GM20431 (cell line): ENCODE data around the gene DMBX1.

Experiments
- in situ Hi-C: fragments of 300-500 bp; cut with MseI, MboI; formaldehyde crosslinking; loops from one replicate; pipeline ENCODE4 v1.15.0; 2020; ENCODE audit warnings: low sequenced_read_pairs; ENCODE audit not compliant: unreplicated experiment

The DMBX1 gene

DNA sequence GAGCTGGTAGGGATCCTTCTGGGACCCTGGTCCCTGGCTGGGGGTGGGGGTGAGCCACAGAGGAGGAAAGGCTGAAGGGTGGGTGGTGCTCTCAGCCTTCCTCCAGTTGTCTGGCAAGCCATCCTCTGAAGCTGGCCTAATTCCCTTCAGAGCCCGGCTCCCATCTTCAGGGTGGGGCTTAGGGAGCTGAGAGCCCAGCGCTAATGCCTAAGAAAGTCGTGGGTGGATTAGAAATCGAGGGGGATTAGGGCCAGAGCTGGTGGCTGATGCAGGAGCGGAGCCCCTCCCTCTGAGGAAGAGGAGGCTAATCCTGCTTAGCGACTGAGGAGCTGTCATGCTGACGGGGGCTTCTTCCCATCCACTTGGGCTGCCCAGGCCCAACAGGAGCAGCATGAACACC lies 30.8 kb upstream of the DMBX1 start:
- in situ Hi-C loops: no loop called here

DNA sequence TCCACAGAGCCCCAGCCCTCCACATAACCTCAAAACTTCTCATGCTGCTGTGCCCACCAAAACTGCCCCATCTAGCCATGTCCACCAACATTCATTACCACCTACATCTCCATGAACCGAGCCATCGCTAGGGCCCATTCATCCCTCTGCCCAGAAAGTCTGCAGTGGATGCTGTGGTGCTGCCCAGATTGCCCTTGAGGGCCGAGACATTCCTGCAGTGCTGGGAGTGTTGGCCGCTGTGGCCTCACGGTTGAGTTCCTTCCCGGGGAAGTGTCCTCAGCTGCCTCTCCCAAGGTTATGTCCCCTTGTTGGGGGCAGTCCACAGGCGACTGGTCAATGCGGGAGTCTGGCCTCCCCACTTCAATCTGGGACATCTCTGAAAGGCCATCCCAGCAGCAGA lies 30.3 kb upstream of the DMBX1 start:
- in situ Hi-C loops: no loop called here

- in situ Hi-C loops: no loop called here
Observed at GRCh38 chr1:46461017-46461808, 28.4 kb upstream of the DMBX1 start.

- in situ Hi-C loops: no loop called here
Observed at GRCh38 chr1:46461809-46462448, 27.7 kb upstream of the DMBX1 start.

GRCh38 chr1:46464013-46464548 lies 25.6 kb upstream of the DMBX1 start:
- in situ Hi-C loops: no loop called here

DNA sequence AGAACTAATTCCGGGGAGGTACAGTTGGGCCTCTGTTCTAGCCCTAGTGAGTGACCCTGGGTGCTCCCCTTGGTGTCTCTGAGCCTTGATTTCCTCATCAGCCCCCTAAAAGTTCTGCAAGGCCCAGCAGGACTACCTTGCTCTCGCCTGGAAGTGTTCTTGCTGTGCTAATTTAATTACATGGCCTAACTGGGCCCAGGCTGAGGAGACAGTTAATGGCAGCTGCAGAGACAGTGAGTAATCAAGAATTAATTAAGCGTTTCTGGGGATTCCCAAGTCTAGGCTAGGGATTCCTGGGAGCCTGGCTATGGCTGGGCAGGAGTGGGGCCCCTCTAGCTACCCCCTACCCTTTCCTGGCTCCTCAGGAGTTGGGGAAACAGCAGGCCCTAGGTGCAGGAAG lies 24.7 kb upstream of the DMBX1 start:
- in situ Hi-C loops: no loop called here

DNA sequence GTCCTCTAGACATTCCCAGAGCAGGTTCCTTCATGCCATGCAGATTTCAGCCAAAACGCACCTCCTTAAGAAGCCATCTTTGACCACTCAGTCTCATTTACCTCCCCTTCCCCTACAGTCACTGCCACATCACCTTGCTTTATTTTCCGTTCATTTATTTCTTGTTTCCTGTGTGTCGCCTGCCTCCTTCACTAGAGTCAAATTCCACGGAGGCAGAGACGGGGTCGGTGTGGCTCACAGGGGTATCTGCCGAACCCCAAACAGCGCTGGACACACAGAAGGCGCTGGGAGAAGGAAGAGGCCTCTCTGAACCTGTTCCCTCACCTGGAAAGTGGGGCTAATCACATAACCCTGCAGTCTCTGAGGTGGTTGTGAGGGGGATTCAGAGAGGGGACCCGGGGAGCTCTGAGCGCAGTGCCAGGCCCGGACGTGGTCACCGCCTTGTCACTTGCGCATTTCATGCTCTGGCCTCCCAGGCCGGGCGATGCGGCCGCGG lies 23.6 kb upstream of the DMBX1 start:
- in situ Hi-C loops: no loop called here

DNA sequence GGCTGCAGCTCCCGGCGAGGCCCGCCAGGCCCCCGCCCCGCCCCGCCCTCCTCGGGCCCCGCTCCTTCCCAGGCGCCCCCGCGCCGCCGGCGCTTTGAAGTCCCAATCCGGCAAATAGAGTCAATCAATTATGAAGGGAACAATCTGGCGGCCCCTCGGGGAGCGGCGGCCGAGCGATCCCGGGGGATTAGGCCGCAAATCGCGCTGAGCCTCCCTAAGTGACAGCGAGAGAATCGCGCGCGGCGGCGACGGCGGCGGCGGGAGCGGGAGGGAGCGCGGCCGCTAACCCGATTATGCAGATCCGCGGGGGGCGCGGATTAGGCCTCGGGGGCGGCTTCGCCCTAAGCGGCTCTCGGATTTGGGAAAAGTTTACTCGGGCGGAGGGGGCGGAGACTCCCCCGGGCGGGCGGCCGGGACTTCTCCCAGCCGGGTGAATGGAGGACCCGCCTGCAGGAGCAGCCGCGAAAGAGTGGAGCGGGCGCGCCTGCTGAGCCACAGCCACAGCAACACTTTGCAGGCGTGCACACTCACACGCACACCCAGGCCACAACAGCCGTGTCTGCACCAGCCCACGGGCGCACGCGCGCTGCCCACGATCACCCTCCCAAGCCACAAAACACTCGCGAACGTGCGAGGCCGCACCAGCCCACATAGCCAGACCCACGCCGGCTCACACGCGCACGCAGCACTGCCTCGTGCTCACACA lies 23.0 kb upstream of the DMBX1 start:
- in situ Hi-C loops: no loop called here

- in situ Hi-C loops: no loop called here
Observed at GRCh38 chr1:46467183-46467504, 22.5 kb upstream of the DMBX1 start.

DNA sequence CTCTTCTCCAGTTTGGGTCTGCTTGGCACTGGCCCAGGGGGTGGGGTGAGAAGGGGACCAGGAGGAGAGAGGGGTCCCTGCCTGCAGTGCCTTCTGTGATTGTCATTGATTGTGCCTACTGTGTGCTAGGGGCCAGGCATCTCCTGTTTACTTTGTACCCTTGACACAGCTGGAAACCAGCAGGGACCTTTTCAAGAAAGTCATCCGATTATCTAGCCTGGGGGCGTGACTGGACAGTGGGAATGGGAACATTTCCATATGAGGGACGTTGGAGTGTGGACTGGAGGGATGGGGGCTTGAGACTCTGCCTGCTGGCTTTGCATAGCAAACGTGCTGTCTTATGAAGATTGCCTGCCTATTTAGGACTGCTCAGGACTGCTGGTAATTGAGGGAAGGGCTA lies 19.8 kb upstream of the DMBX1 start:
- in situ Hi-C loops: no loop called here

- in situ Hi-C loops: no loop called here
Observed at GRCh38 chr1:46471848-46472492, 17.7 kb upstream of the DMBX1 start.

GRCh38 chr1:46472498-46473181 lies 17.0 kb upstream of the DMBX1 start:
- in situ Hi-C loops: no loop called here

DNA sequence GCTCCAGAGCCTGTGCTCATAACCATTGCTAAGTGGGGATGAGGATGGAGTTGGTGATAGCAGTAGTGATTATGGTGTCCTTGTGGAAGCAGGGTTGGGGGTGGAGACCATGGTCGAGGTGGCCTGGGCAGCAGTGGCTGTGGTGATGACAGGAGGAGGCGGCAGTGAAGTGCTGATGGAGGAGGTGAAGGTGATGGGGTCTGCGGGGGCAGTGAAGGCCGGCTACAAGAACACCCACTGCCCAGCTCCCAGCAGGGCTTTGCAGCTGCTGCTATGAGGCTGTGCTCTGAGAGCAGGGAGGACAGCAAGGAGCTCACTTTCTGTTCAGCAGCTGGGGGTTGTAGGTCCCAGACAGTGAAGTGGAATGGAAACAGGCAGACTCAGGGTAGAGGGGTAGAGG lies 15.6 kb upstream of the DMBX1 start:
- in situ Hi-C loops: no loop called here

DNA sequence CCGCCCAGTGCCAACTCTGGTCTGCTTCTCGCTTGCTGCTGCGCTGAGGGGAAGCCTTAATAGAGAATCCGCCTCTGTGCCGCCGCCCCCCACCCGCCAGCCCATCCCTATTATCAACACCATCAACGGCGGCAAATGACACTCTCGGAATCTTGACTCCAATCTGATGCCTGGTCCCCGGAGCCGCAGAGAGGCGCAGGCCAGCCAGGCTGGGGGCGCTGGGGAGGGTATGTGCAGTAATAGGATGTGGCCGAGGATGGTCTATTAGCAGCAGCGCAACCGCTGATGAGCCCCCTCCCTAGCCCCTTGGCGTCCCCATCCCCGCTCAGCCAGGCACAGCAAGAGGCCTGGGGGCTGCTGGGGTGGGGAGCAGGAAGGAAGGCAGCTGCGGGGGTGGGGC lies 15.1 kb upstream of the DMBX1 start:
- in situ Hi-C loops: no loop called here

DNA sequence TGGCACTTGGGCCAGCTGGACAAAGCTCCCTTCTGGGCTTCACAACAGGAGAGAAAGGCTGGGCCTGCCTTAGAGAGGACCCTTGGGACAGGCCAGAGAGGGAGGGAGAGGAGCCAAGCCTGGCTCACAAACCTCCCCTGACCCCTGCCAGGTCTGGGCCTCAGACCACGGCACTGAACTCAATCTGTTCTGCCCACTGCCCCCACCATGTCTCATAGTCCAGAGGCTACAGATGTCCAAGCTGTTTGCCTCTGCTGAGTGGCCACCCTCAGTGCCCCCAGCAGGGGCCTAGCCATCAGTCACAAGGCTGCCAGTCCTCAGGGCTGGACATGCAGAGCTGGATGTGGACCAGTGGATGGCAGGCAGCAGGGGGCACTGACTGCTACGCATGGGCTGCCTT lies 13.0 kb upstream of the DMBX1 start:
- in situ Hi-C loops: no loop called here

DNA sequence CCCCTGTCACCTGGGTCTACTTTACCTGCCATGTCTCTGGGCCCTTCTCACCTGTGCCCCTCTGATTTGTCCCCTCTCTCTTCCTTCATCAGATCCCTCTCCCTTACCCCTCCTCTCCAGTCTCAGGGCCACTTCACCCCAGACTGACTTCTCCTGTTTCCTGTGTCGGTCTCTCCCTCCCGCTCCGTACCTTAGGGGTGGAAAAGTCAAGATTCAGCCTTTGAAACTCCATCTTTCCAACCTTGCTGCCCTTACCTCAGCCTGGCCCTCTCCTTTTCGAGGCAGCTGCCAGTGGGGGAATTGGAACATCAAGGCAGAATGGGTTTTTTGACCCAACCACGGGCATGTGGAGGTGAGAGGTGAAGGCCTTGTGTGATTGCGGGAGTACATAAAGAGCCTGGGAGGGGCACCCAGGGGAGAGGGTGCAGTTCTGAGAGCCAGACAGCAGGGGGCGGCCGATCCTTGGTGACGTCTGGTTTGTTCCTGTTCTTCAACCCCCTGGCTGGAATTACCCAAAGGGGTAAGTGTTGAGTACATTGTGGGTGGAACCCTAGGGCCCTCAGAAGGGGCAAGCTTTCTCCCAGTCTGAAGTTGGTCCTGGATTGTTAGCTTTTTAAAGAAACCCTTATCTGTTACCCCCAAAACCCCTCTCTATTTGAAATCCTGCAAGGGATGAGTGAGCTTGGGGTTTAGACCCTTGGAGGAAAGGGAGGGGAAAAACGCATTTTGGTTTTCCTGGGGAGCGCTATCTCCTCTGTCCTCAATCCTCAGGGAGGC lies 12.3 kb upstream of the DMBX1 start:
- in situ Hi-C loops: no loop called here

DNA sequence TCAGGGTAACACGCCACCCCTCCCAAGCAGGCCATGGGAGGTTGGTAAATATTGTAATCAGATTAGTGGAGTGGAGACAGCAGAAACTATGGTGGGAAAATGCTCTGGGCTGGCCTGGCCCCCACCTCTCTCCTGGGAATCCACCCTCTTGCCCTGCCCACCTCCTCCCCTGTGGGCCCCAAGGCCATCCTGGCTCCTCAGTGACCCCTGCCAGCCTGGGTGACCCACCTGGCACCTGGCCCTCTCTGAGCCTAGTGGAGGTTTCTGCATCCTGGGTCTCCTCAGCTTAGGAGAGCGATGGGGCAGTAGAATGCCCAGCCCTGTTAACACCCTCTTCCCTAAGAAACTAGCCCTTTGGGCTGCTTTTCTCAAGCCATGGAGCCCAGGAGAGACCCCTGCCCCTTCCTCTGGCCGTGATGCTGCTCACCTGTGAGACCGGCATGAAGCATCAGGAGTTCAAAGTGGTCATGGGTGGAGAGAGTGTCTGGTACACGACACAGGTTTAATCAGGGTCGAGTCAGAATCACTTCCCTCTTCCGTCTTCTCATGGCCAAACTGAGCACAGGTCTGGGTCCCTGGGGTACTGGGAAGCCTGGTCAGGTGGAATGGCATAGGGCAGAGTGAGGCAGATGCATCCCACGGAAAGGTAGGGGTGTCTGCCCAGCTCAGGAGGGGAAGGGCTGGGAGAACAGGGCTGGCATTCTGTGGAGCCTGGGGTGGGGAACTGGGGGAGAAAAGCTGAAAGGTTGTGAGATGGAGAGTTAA lies 10.7 kb upstream of the DMBX1 start:
- in situ Hi-C loops: no loop called here

- in situ Hi-C loops: no loop called here
Observed at GRCh38 chr1:46479744-46480350, 9.8 kb upstream of the DMBX1 start.
